ENCODE measurements around the gene MAEA. TPM values are rescaled to one million over a fixed set of nuclear protein-coding genes. Genes with fewer than 3 reads are reported as not detected.

Gene MAEA
- total RNA-seq, 2 donors from 2014 or later, result 41.9 to 59.3 TPM

DNA sequence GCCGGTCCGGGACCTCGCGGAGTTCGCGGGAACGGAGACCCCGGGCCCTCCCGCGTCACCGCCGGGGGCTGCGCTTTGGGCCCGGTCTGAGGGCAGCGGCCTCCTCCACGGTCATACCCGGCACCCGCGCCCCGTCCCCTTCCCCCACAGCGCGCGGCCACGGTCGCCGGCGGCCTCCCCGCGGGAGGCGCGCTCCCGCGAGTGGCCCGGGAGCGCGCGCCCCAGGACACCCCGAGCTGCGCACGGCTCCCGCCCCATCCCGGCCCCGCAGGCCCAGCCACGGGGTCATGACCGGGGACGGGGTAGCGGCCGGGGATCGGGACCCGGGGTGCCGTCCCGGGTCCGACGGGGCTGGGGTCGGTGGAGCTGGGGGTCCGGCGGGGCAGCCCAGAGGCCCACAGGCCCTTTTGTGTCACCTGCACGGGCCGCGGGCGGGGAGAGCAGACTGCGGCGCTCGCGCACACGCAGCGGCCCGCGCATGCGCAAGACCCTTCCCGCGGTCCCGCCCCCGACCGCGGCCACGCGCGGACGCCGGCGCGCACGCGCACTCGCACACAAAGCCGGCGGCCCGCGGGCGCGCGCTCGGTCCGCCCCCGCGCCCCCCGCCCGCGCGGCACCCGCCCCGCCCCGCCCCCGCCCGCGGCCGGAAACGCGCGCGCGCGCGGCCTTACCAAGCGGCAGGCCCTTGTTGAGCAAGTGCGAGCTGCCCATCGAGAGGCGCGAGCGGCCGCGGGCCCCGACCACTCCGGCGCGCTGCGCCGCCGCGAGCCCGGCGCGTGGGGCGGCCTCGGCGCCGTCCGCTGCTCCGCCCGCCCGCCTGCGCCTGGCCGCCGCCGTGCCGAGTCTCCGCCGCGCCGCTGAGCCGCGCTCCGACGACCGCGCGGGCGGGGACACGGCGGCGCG lies 41.2 kb upstream of the MAEA start, which contains the start of gene CTBP1:
CTBP1 (minus strand) TSS at position 886 of the 903 bp plus-strand sequence. CDS start 7,799 bp downstream, outside the sequence.
- peak; percentile 83 for DNase-seq
- ATAC-seq, result peak; percentile 73 to 81
- intact Hi-C loops (cut with DNase I), result loop anchor here (1.0 to 10.0 kb wide), 3 partner anchors 81 to 98 kb away; no protein-coding TSS in a partner anchor

DNA sequence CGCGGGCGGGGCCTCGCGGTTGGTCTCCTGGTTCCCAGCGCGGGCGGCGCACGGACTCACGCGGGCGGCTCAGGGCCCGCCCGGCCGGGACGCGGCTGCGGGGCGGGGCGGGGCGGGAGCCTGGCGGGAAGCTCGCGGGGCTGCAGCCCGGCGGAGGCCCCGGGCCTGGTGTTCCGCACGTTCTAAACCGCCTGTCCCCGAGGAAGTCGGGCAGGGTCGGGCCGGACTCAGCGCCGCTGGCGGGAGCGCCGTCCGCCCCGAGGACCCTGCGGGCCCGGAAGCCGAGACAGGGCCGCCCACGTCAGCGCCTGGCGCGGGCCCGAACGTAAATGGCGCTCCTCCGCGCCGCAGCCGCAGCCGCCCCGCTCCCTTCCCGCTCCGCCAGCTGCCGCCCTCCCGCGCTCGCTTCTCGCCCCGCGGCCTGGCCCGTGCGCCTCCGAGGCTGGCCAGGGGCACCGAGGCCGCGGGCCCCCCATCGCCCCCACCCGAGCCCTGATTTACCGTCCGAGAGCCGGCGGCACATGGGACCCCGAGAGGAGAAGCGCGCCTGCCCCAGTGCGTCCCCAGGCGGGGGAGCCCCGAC lies 40.5 kb upstream of the MAEA start:
- intact Hi-C loops (cut with DNase I), result loop anchor here (1.0 to 10.0 kb wide), 3 partner anchors 82 to 97 kb away; no protein-coding TSS in a partner anchor
- DNase-seq (peak; percentile 91), ATAC-seq (peak; percentile 56 to 75)

DNA sequence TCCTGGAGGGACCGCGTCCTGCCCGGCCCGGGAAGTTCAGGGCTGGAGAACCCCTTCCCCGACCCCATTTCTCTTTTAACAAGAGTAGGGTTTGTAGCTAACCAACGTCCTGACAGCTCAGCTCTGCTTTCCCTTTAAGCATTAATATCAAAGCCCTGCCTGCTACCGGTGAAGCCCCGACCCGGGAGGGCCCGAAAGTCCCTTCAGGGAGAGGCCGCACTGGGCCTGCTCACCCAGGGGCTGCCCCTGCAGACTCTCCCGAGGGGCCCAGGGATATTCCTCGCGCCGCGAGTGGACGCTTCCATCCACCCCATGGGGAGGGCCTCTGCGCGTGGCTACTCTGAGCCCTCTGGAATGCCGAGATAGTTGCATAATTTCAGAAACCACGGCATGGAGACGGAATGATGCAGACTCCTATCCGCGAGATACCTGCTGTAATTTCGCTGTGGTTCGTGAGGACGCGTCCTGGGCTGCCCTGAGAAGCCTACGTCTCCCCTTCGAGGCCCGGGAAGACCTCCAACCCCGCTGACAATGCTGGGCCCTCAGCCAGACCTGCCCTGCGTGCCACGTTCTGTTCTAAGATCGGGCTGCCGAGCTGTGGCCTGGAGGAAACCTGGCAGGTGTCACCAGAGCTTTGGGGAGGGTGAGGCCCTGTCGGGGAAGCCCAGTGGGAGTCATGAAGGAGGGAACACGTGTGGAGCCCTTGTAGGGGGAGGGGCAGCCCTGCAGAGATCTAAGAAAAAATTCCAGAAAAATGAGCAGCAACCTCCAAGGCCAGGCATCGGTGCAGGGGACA lies 39.8 kb upstream of the MAEA start:
- peak; percentile 60 for DNase-seq
- peak; percentile 17 to 18 for ATAC-seq
- intact Hi-C loops (cut with DNase I), result loop anchor here (1.0 to 10.0 kb wide), 5 partner anchors 37 to 96 kb away; partner anchors contain the start of gene MAEA (in 1 of the 2)

DNA sequence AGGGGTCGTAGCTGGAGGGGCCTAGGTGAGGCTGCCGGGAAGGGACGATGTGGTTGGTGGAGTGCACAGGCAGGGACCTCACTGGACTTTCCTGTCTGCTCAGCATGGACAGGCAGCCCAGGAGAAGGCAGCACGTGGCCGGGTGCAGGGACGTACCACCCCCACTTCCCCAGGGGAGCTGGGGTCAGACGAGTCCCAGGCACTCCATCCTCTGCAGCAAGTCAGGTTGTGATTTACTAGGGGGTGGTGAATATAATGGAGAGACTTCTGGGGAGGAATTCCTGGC lies 39.2 kb upstream of the MAEA start:
- ATAC-seq, result no peak
- intact Hi-C loops (cut with DNase I), result loop anchor here (5.0 kb wide), 2 partner anchors 37 to 92 kb away; partner anchors contain the start of gene MAEA (in 1 of the 2)
- DNase-seq, result no peak

DNA sequence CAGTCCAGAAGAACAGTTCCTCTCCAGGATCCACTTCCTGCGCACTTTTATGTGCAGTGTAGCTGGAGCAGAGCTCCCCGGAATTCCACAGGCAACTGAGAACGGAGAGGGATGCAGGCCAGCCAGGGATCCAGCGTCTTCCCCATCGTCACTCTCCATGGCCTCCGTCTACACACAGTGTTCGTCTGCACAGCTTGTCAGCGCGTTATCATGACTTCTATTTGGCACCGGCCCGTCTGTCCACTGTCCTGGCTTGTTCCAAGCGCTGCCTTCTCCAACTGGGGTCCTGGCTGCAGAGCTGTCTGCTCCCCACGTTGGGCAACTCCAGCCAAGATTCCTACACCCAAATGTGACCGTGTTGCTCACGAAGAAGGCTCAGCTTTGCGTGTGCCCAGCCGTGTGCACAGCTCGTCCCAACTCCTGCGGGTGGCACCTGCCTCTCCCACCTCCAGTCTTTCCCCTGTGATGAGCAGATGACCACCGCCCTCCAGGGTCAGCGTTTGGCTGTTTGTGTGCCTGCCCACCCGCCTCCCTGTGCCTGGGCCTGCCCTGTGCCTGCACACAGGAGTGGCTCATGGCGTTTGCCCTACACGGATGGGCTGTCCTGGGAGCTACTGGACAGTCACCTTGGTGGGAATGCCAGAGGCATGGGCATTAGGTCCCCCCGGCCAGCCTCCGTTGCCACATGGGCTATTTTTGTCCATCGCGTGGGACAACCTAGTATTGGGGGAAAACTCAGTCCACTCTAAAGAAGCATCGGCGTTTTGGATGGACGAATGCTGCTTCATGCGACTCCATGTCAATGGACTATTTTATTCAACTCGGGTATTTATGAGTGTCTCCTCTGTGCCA lies 38.5 kb upstream of the MAEA start:
- intact Hi-C loops (cut with DNase I), result loop anchor here (5.0 kb wide), 2 partner anchors 36 to 91 kb away; partner anchors contain the start of gene MAEA (in 1 of the 2)
- ATAC-seq (no peak), DNase-seq (peak; percentile 27)

DNA sequence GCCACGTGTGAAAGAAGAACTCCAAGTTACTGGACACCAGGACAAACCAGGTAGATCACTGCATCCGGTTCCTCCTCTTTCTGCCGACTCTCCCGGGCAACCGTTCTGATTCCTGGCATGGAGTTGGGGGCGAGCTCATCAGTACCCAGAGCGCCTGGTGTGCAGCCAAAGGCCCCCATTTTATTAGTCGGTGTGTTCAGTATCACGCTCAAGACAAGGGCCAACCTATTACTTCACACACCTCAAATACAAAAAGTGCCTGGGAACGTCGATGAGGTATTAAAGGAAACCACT lies 38.0 kb upstream of the MAEA start:
- intact Hi-C loops (cut with DNase I), result loop anchor here (5.0 kb wide), 2 partner anchors 36 to 91 kb away; partner anchors contain the start of gene MAEA (in 1 of the 2)

DNA sequence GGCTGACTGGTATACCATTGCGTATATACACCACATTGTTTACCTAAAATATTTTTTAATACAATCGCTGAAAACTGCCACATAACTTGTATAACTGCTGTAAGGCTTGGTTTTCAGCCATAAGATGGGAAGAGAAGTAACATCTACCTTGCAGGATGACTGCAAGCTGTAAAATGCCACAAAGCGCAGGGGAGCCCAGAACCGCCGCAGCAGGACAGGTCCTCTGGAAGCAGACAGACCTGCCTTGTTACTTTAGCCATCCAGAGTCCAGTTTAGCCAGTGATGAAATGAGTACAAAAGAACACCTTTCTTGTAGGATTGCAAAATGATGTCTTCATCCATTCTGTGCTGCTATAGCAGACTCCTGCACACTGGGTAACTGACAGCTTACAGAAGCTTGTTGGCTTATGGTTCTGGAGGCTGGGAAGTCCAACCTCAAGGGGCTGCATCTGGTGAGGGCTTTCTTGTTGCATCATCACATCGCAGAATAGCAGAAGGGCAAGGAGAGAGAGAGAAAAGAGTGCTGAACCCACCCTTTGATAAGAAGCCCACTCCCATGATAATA lies 36.7 kb upstream of the MAEA start:
- DNase-seq, result no peak
- intact Hi-C loops (cut with DNase I), result loop anchor here (5.0 kb wide), 2 partner anchors 34 to 89 kb away; partner anchors contain the start of gene MAEA (in 1 of the 2)
- ATAC-seq, result no peak

More for the DNA sequence above, 38.0 kb upstream of the MAEA start:
- ATAC-seq (no peak), DNase-seq (no peak)

DNA sequence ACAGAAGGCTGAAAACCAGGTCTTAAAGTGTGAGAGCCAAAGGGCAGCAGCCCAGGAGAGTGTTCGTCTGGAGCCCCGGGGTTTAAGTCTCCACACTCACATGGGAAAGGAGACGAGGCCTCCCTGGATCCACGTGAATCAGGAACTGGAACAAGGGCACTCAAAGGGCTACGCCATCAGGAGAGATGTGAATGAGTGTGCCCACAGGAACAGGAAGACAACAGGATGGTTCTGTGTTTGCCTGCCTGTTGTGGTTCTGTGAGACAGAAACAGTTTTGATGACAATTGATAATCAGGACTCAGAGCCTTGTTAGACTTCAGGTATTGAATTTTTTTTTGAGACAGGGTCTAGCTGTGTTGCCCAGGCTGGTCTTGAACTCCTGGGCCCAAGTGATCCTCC lies 35.9 kb upstream of the MAEA start:
- DNase-seq (no peak), ATAC-seq (no peak)
- intact Hi-C loops (cut with DNase I), result loop anchor here (5.0 kb wide), 2 partner anchors 33 to 88 kb away; partner anchors contain the start of gene MAEA (in 1 of the 2)

DNA sequence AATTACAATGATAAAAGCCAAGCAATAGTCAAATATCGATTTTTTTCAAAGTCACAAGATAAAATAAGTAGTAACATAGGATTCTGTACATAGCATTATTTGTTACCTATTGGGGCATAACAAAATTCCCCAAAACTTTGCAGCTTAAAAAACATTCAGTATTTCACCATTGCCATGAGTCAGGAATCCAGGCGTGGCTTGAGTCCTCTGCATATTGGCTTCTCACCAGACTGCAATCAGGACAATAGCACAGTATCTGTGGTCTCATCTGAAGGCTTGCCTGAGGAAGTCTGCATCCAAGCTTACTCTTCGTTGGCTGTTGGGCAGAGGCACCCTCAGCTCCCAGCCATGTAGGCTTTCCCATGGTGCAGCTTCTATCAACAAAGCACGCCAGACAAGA lies 34.5 kb upstream of the MAEA start:
- intact Hi-C loops (cut with DNase I), result no loop called here
- ATAC-seq (no peak), DNase-seq (no peak)

DNA sequence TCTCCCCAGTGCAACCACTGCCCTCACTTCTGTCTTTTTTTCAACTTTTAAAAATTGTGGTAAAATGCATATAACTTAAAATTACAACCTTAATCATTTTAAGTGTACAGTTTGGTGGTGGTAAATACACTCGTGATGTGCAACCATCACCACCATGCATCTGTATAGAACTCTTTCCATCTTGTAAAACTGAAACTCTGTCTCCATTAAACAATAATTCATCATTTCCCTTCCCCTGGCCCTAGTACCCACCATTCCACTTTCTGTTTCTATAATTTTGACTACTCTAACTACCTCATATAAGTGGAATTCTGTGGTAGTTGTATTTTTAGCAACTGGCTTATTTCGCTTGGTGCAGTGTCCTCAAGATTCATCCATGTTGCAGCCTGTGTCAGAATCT lies 34.0 kb upstream of the MAEA start:
- no peak for DNase-seq
- intact Hi-C loops (cut with DNase I), result no loop called here
- no peak for ATAC-seq

DNA sequence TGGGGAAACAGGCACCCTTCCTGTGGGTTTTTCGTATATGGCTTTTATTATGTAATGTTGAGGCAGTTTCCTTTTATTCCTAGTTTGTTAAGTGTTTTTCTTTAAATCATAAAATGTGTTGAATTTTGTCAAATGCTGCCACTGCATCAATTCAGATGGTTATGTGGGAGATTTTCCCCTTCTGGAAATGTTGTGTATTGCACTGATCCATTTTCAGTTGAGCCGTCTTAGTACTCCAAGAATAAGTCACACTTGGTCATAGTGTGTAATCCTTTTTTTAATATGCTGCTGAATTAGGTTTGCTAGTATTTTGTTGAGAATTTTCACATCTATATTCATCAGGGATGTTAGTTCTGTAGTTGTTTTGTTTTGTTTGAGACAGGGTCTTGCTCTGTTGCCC lies 31.2 kb upstream of the MAEA start:
- intact Hi-C loops (cut with DNase I), result no loop called here
- no peak for ATAC-seq
- DNase-seq, result no peak

DNA sequence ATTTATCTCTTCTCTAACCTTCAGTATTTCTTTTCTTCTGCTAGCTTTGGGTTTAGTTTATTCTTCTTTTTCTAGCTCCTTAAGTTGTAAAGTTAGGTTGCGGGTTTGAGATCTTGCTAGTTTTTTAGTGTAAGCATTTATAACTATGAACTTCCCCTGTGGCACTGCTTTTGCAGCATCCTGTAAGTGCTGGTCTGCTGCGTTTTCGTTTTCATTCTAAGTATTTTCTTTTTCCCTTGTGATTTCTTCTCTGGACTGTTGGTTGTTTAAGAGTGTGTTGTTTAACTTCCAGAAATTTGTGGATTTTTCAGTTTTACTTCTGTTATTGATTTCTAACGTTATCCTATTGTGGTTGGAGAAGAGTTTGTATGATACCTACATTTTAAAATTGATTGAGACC lies 29.7 kb upstream of the MAEA start:
- no peak for ATAC-seq
- no peak for DNase-seq
- intact Hi-C loops (cut with DNase I), result no loop called here

DNA sequence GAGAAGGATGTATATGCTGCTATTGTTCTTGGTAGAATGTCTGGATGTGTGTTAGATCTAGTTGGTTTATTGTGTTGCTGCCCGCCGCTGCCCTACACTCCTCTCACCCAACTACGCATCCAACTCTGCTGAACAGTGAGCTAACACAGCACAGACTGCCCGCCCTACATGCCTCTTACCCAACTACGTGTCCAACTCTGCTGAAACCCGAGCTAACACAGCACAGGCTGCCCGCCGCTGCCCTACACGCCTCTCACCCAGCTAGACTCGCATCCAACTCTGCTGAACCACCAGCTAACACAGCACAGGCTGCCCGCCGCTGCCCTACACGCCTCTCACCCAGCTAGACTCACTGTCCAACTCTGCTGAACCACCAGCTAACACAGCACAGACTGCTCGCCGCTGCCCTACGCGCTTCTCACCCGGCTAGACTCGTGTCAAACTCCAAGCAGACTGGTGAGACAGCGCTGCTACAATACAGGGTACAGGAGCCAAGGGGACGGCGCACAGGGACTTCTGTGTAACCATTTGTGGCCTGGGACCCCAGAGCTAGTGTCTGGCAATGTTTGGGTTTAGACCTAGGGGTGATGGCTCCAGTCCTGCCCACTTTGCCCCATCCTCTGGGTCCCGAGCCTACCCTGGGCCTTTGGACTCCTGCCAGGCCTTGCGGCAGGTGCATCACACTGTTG lies 29.1 kb upstream of the MAEA start:
- no peak for DNase-seq
- no peak for ATAC-seq
- intact Hi-C loops (cut with DNase I), result no loop called here

DNA sequence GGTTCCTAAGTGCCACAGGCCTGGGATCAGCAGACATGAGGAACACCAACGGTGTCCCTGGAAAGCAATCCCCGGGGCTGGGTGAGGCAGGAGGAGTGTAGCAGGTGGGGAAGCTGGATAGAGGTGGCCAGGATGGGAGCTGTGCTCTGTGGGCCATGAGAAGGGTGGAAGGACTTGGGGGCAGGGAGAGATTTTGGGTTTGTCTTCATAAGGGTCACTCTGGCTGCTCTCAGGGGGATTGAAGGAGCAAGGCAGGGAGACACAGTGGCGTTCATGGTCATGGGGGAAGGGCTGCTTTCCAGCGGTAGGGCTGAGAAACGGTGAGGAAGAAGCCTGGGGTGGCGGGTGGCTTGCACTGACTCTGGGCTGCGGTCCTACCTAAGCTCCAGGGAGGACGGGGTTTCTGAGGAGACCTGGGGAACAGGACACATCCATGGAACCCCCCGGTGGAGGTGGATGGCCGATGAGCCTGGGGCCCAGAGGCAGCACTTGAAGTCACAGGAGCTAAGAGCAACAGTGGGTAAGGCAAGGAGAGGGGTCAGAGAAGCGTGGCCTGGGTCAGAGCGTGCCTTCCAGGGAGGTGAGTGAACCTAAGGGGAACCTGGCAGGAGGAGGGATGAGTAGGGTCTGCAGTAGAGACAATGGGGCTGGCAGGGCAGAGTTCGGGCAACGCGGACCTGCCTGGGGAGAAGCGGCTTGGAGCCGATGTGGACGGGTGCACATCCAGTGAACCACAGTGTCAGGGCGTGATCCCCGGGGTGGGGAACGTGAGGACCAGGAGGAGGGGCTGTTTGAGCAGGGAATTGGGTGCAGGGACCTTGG lies 28.4 kb upstream of the MAEA start:
- ATAC-seq (no peak), DNase-seq (no peak)
- intact Hi-C loops (cut with DNase I), result no loop called here

DNA sequence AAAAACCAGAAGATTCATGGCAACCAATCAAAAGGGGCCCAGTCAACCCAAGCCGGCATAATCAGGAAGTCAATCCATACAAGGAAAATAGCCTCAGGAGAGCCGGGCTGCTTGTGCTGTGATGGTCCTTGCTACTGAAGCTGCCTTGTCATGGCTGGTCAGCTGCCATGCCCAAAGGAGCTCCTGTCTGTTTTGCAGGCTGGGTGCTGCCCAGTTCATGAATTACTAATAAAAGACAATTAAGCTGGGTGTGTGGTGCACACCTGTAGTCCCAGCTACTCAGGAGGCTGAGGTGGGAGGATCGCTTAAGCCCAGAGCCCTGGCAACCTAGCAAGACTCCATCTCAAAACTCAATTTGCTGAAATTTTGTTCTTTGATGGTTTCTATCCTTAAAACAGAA lies 24.7 kb upstream of the MAEA start:
- DNase-seq (no peak), ATAC-seq (no peak)
- intact Hi-C loops (cut with DNase I), result no loop called here

DNA sequence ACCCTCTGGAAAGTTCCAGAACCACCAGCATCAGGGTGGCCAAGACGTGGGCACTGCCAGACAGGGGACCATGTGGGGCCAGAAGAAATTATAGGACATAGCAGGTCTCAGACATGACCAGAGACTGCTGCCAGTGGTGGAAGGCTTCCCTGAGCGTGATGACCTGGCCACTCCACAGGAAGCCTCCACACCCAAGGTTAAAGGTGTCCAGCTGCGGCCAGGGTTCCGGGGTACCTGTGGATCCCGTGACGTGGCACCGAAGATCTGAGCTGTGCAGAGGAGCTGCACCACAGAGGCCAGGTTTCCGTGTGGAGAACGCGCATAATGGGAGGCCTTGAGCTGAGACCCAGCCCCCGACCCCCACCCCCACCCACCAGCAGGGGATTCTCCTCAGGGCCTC lies 24.3 kb upstream of the MAEA start:
- intact Hi-C loops (cut with DNase I), result no loop called here
- ATAC-seq (no peak), DNase-seq (no peak)

Data from left cardiac atrium (tissue), 4 donors.